Measurements from ENCODE around the gene CHAD. TPM values are rescaled to one million over a fixed set of nuclear protein-coding genes. Genes with fewer than 3 reads are reported as not detected.

CHAD gene
- total and polyA plus RNA-seq, 4 donors, result 0.14 to 0.37 (median 0.35) TPM; not detected in 1

GRCh38 chr17:50498021-50498874 lies 29.6 kb upstream of the CHAD start:
- Histone ChIP-seq H3K9me3 (ENCODE audit: control insufficient read depth in 4 of 4, insufficient read depth in 3 of 4, low read length in 3 of 4) (no peaks in the 10 kb centered on the region), H3K4me3 (no peak overlapping the region), H3K27ac (ENCODE audit: low read depth in 1 of 2, low read length in 1 of 2) (no peak overlapping the region), H3K27me3 (ENCODE audit: control insufficient read depth in 3 of 3, insufficient read depth in 3 of 3, low read length in 2 of 3) (no peaks in the 10 kb centered on the region), H3K9ac (ENCODE audit: insufficient read depth in 1 of 2, low read length in 2 of 2) (no peak overlapping the region), H3K4me1 (ENCODE audit: control insufficient read depth in 5 of 5, insufficient read depth in 5 of 5, low read length in 5 of 5) (peaks cover 0 to 8% (median 0%) of the 10 kb centered on the region in 5 donors), H3K36me3 (ENCODE audit: control insufficient read depth in 4 of 4, insufficient read depth in 4 of 4, low read length in 4 of 4) (no peaks in the 10 kb centered on the region)
- DNase-seq (no peak), ATAC-seq (ENCODE audit: insufficient read depth, low FRiP score) (peak; percentile 53)
- no peak for TF ChIP-seq CTCF (IDR thresholded peaks at IDR 0.05; ENCODE audit: control extremely low read depth, extremely low read depth)
- WGBS, 2 donors, result 74 to 78% methylated on average over 7 of the region's 7 CpGs

GRCh38 chr17:50495918-50496317 lies 27.2 kb upstream of the CHAD start:
- Histone ChIP-seq H3K27me3 (ENCODE audit: control insufficient read depth in 3 of 3, insufficient read depth in 3 of 3, low read length in 2 of 3) (no peaks in the 10 kb centered on the region), H3K4me3 (no peak overlapping the region), H3K27ac (ENCODE audit: low read depth in 1 of 2, low read length in 1 of 2) (no peak overlapping the region), H3K9ac (ENCODE audit: insufficient read depth in 1 of 2, low read length in 2 of 2) (no peak overlapping the region), H3K9me3 (ENCODE audit: control insufficient read depth in 4 of 4, insufficient read depth in 3 of 4, low read length in 3 of 4) (no peaks in the 10 kb centered on the region), H3K4me1 (ENCODE audit: control insufficient read depth in 5 of 5, insufficient read depth in 5 of 5, low read length in 5 of 5) (peaks cover 0 to 4% (median 0%) of the 10 kb centered on the region in 5 donors), H3K36me3 (ENCODE audit: control insufficient read depth in 4 of 4, insufficient read depth in 4 of 4, low read length in 4 of 4) (no peaks in the 10 kb centered on the region)
- ATAC-seq (ENCODE audit: insufficient read depth, low FRiP score), result no peak
- WGBS, 2 donors, result 96 to 97% methylated on average over 8 of the region's 8 CpGs
- TF ChIP-seq CTCF (IDR thresholded peaks at IDR 0.05; ENCODE audit: control extremely low read depth, extremely low read depth), result no peak
- DNase-seq, result no peak

- WGBS, 2 donors, result 85 to 95% methylated on average over 8 of the region's 8 CpGs
- no peak for DNase-seq
These were observed 26.6 kb upstream of the CHAD start for GRCh38 chr17:50495217-50495823.

More at GRCh38 chr17:50495217-50495823, 26.6 kb upstream of the CHAD start:
- no peak for ATAC-seq (ENCODE audit: insufficient read depth, low FRiP score)
- H3K27me3 ChIP-seq (ENCODE audit: control insufficient read depth in 3 of 3, insufficient read depth in 3 of 3, low read length in 2 of 3), result no peaks in the 10 kb centered on the region
- H3K36me3 ChIP-seq (ENCODE audit: control insufficient read depth in 4 of 4, insufficient read depth in 4 of 4, low read length in 4 of 4), result no peaks in the 10 kb centered on the region
- no peaks in the 10 kb centered on the region for H3K9me3 ChIP-seq (ENCODE audit: control insufficient read depth in 4 of 4, insufficient read depth in 3 of 4, low read length in 3 of 4)
- no peak for TF ChIP-seq CTCF (IDR thresholded peaks at IDR 0.05; ENCODE audit: control extremely low read depth, extremely low read depth)
- H3K4me1 ChIP-seq (ENCODE audit: control insufficient read depth in 5 of 5, insufficient read depth in 5 of 5, low read length in 5 of 5), result peaks cover 0 to 4% (median 0%) of the 10 kb centered on the region in 5 donors
- no peak overlapping the region for H3K9ac ChIP-seq (ENCODE audit: insufficient read depth in 1 of 2, low read length in 2 of 2)
- no peak overlapping the region for H3K4me3 ChIP-seq
- no peak overlapping the region for H3K27ac ChIP-seq (ENCODE audit: low read depth in 1 of 2, low read length in 1 of 2)

Data from lung (tissue), 12 donors.